Measurements from ENCODE around the gene STK17A. TPM values are rescaled to one million over a fixed set of nuclear protein-coding genes. Genes with fewer than 3 reads are reported as not detected.

The STK17A gene
- total RNA-seq, 3 donors from 2014 or later (not counting 1 experiment from before 2014, with no cell fraction given) = 92.9 to 135 (median 111) TPM

GRCh38 chr7:43629857-43630256 lies 46.9 kb downstream of the STK17A start:
- Mint-ChIP-seq H3K27ac (no peak overlapping the region), H3K27me3 (ENCODE audit: low read depth in 2 of 2) (no peaks in the 10 kb centered on the region), H3K36me3 (peaks cover 30% of the 10 kb centered on the region), H3K9me3 (no peaks in the 10 kb centered on the region), H3K4me3 (no peak overlapping the region), H3K4me1 (peaks cover 87 to 94% of the 10 kb centered on the region in 2 donors)
- H3K27me3 ChIP-seq (ENCODE audit: control insufficient read depth, insufficient read depth, low read length) = no peaks in the 10 kb centered on the region
- H3K4me3 ChIP-seq (ENCODE audit: low read length) = no peak overlapping the region
- DNase-seq (no peak), ATAC-seq (no peak)
- H3K4me1 ChIP-seq (ENCODE audit: control insufficient read depth, insufficient read depth, low read length) = peaks cover 44% of the 10 kb centered on the region
- intact Hi-C loops (cut with micrococcal nuclease) = loop anchor here (5.0 kb wide), 1 partner anchor 67 kb away; no protein-coding TSS in a partner anchor
- H3K27ac ChIP-seq (ENCODE audit: low read length) = peak overlapping the region; percentile 57
- peaks cover 75% of the 10 kb centered on the region for H3K36me3 ChIP-seq (ENCODE audit: control insufficient read depth, insufficient read depth, low read length)
- TF ChIP-seq CTCF (IDR thresholded peaks at IDR 0.05) = no peak
- no peaks in the 10 kb centered on the region for H3K9me3 ChIP-seq (ENCODE audit: control insufficient read depth, insufficient read depth, low read length)
- WGBS (ENCODE audit: insufficient coverage) = 61% methylated on average over 5 of the region's 6 CpGs

- Mint-ChIP-seq H3K27me3 (ENCODE audit: low read depth in 2 of 2) (no peaks in the 10 kb centered on the region), H3K36me3 (peaks cover 28% of the 10 kb centered on the region), H3K27ac (peak overlapping the region; percentile 91 to 95), H3K4me3 (peak overlapping the region; percentile 29), H3K9me3 (no peaks in the 10 kb centered on the region), H3K4me1 (peaks cover 87 to 90% of the 10 kb centered on the region in 2 donors)
- ATAC-seq (no peak), DNase-seq (no peak)
- intact Hi-C loops (cut with micrococcal nuclease) = no loop called here
- Histone ChIP-seq H3K27ac (ENCODE audit: low read length) (peak overlapping the region; percentile 54), H3K27me3 (ENCODE audit: control insufficient read depth, insufficient read depth, low read length) (no peaks in the 10 kb centered on the region), H3K4me3 (ENCODE audit: low read length) (no peak overlapping the region), H3K36me3 (ENCODE audit: control insufficient read depth, insufficient read depth, low read length) (peaks cover 79% of the 10 kb centered on the region), H3K9me3 (ENCODE audit: control insufficient read depth, insufficient read depth, low read length) (no peaks in the 10 kb centered on the region), H3K4me1 (ENCODE audit: control insufficient read depth, insufficient read depth, low read length) (peaks cover 48% of the 10 kb centered on the region)
- no peak for TF ChIP-seq CTCF (IDR thresholded peaks at IDR 0.05)
- WGBS (ENCODE audit: insufficient coverage) = 86% methylated on average over 1 of the region's 3 CpGs
These were observed 47.6 kb downstream of the STK17A start for GRCh38 chr7:43630482-43630881.

GRCh38 chr7:43631559-43631958 lies 48.7 kb downstream of the STK17A start:
- H3K4me3 ChIP-seq (ENCODE audit: low read length) = no peak overlapping the region
- H3K4me3 Mint-ChIP-seq = peak overlapping the region; percentile 22
- WGBS (ENCODE audit: insufficient coverage) = 54% methylated on average over 2 of the region's 2 CpGs
- peaks cover 45% of the 10 kb centered on the region for H3K4me1 ChIP-seq (ENCODE audit: control insufficient read depth, insufficient read depth, low read length)
- H3K4me1 Mint-ChIP-seq = peaks cover 87 to 90% of the 10 kb centered on the region in 2 donors
- peaks cover 30% of the 10 kb centered on the region for H3K36me3 Mint-ChIP-seq
- H3K36me3 ChIP-seq (ENCODE audit: control insufficient read depth, insufficient read depth, low read length) = peaks cover 84% of the 10 kb centered on the region
- H3K27ac Mint-ChIP-seq = peak overlapping the region; percentile 91 to 95
- no peak for TF ChIP-seq CTCF (IDR thresholded peaks at IDR 0.05)
- no peaks in the 10 kb centered on the region for H3K27me3 Mint-ChIP-seq (ENCODE audit: low read depth in 2 of 2)
- peak overlapping the region; percentile 41 for H3K27ac ChIP-seq (ENCODE audit: low read length)
- intact Hi-C loops (cut with micrococcal nuclease) = no loop called here
- H3K27me3 ChIP-seq (ENCODE audit: control insufficient read depth, insufficient read depth, low read length) = no peaks in the 10 kb centered on the region
- DNase-seq (peak in 1 of 2 donors; percentile 47), ATAC-seq (peak; percentile 31 to 39 (median 32))
- no peaks in the 10 kb centered on the region for H3K9me3 ChIP-seq (ENCODE audit: control insufficient read depth, insufficient read depth, low read length)
- no peaks in the 10 kb centered on the region for H3K9me3 Mint-ChIP-seq

GRCh38 chr7:43632746-43633145 lies 49.8 kb downstream of the STK17A start:
- H3K36me3 Mint-ChIP-seq = peaks cover 40% of the 10 kb centered on the region
- Histone ChIP-seq H3K36me3 (ENCODE audit: control insufficient read depth, insufficient read depth, low read length) (peaks cover 82% of the 10 kb centered on the region), H3K4me3 (ENCODE audit: low read length) (no peak overlapping the region), H3K9me3 (ENCODE audit: control insufficient read depth, insufficient read depth, low read length) (no peaks in the 10 kb centered on the region), H3K27me3 (ENCODE audit: control insufficient read depth, insufficient read depth, low read length) (no peaks in the 10 kb centered on the region), H3K27ac (ENCODE audit: low read length) (peak overlapping the region; percentile 20), H3K4me1 (ENCODE audit: control insufficient read depth, insufficient read depth, low read length) (peaks cover 52% of the 10 kb centered on the region)
- H3K9me3 Mint-ChIP-seq = no peaks in the 10 kb centered on the region
- no peaks in the 10 kb centered on the region for H3K27me3 Mint-ChIP-seq (ENCODE audit: low read depth in 2 of 2)
- peak in 1 of 2 donors; percentile 52 for DNase-seq
- peak overlapping the region; percentile 91 to 95 for H3K27ac Mint-ChIP-seq
- H3K4me3 Mint-ChIP-seq = peak overlapping the region; percentile 50
- no peak for ATAC-seq
- intact Hi-C loops (cut with micrococcal nuclease) = no loop called here
- 94% methylated on average over 4 of the region's 4 CpGs for WGBS (ENCODE audit: insufficient coverage)
- H3K4me1 Mint-ChIP-seq = peaks cover 89 to 90% of the 10 kb centered on the region in 2 donors
- TF ChIP-seq CTCF (IDR thresholded peaks at IDR 0.05) = no peak
